SJSA1 (cell line): Measurements from ENCODE around the gene POU2AF3. TPM values are rescaled to one million over a fixed set of nuclear protein-coding genes. Genes with fewer than 3 reads are reported as not detected.

Source experiments
- DNase-seq, 2 experiments: peaks; one replicate each; pipeline ENCODE4 v3.0.0-alpha.2; 2015 to 2020; ENCODE audit warnings: low spot score in 2 of 2, low read depth in 1 of 2
- H3K27ac ChIP-seq: fragments of 250-450 bp; sonication (Bioruptor Pico); 2 replicates; pipeline ENCODE4 v1.5.1; 2020; ENCODE audit warnings: mild to moderate bottlenecking, moderate library complexity
- H3K27me3 ChIP-seq: fragments of 250-450 bp; sonication (Bioruptor Pico); replicated peaks from 2 replicates; pipeline ENCODE4 v1.5.1; 2020; ENCODE audit warnings: mild to moderate bottlenecking, moderate library complexity
- H3K36me3 ChIP-seq: fragments of 250-450 bp; sonication (Bioruptor Pico); 2 replicates; pipeline ENCODE4 v1.5.1; 2020; ENCODE audit warnings: mild to moderate bottlenecking
- H3K4me1 ChIP-seq: fragments of 250-450 bp; sonication (Bioruptor Pico); replicated peaks from 2 replicates; pipeline ENCODE4 v1.6.1; 2021; ENCODE audit warnings: mild to moderate bottlenecking
- H3K4me3 ChIP-seq: fragments of 250-450 bp; sonication (Bioruptor Pico); 2 replicates; pipeline ENCODE4 v1.5.1; 2020; ENCODE audit warnings: mild to moderate bottlenecking
- H3K9me3 ChIP-seq: fragments of 250-450 bp; sonication (Bioruptor Pico); replicated peaks from 2 replicates; pipeline ENCODE4 v1.5.1; 2020; ENCODE audit warnings: mild to moderate bottlenecking
- total RNA-seq: library from RNA; depleted of rRNA; stranded (reverse); fragments of >200 nt; shearing (Covaris generic); gene quantifications from 2 replicates; pipeline ENCODE4 v1.2.3, GENCODE V29; 2014; rRNA removed

The POU2AF3 gene
- total RNA-seq, 1 experiment from 2014 or later: not detected

DNA sequence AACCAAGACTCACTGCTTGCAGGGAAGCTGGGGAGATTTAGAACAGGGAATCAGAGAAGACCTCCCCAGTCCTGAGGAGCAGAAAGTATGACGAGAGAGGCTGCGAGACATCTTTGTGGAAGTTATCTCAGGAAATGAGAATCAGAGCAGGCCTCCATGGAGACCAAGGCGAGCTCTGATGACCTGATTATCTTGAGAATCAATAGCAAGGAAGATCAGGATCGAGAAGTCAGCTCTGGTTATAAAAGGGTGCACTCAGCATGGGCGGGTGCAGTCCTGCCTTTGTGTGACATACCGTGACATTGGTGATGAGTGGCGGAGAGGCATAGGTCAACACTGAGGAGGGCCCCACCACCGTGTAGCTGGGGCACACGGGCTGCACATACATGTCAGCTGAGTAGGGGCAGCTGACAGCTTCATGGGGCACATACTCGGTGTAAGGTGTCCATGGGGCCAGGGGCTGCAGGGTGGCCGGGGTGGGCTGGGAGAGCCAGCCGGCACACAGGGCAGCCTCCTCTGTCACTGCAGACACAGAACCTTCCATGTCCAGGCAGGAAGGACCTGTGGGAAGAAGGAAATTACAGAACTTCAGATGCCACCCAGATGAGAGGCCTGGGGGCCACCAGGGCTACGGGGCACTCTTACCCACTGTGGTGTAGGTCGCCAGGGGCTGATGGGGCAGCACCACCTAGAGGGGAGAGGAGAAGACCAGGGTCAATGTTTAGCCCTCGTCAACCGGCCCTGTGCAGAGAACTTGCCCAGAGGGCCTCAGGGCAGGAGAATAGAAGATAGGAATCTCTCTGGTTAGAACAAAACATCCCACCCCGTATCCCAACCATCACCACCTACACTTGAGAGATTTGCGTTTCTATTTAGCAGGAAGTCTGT is 59.0 kb downstream of the POU2AF3 start:
- Histone ChIP-seq H3K36me3 (no peaks in the 10 kb centered on the region), H3K27me3 (no peaks in the 10 kb centered on the region), H3K27ac (no peak overlapping the region), H3K4me3 (no peak overlapping the region), H3K4me1 (no peaks in the 10 kb centered on the region), H3K9me3 (no peaks in the 10 kb centered on the region)
- no peak for DNase-seq

Other genes with a start within 250 kb of the POU2AF3 start
- gene POU2AF2, start 52.8 kb upstream of the POU2AF3 start, total RNA-seq: not detected in 2 replicates
- gene POU2AF1, start 80.7 kb downstream of the POU2AF3 start, total RNA-seq: not detected in 2 replicates
- gene BTG4, start 213.8 kb downstream of the POU2AF3 start, total RNA-seq: 2.4 TPM in 1 of 2 replicates, not detected in the other
- not detected in 2 replicates for gene HOATZ, start 216.2 kb downstream of the POU2AF3 start, total RNA-seq
- gene LAYN, start 242.2 kb downstream of the POU2AF3 start, total RNA-seq: 94.6 and 104 TPM in 2 replicates